Loucy (cell line): ENCODE data around the gene FAM53A.

ENCODE experiments used
- H2AFZ ChIP-seq: fragments of 200-600 bp; sonication (generic); 2 replicates; pipeline ENCODE4 v1.6.0; 2016; ENCODE audit warnings: antibody characterized with exemption, mild to moderate bottlenecking, low read length, moderate library complexity
- H3F3A ChIP-seq: fragments of 200-600 bp; 2 replicates; pipeline ENCODE4 v1.6.0; 2016; ENCODE audit warnings: antibody characterized with exemption, low read depth, mild to moderate bottlenecking
- H3K27me3 ChIP-seq: fragments of 200-600 bp; sonication (generic); 2 replicates; pipeline ENCODE4 v1.6.1; 2014; ENCODE audit warnings: low read length, mild to moderate bottlenecking; ENCODE audit not compliant: insufficient read depth, poor library complexity, severe bottlenecking
- H3K36me3 ChIP-seq: fragments of 200-600 bp; sonication (generic); 2 replicates; pipeline ENCODE4 v1.6.1; 2016; ENCODE audit warnings: low read length; ENCODE audit not compliant: insufficient read depth
- H3K4me1 ChIP-seq: fragments of 200-600 bp; sonication (generic); 2 replicates; pipeline ENCODE4 v1.5.1; 2014; ENCODE audit warnings: low read length, mild to moderate bottlenecking; ENCODE audit not compliant: insufficient read depth, poor library complexity, severe bottlenecking
- H3K4me2 ChIP-seq: fragments of 200-600 bp; sonication (generic); 2 replicates; pipeline ENCODE4 v1.6.0; 2014; ENCODE audit warnings: antibody characterized with exemption, low read length, low read depth, mild to moderate bottlenecking; ENCODE audit not compliant: poor library complexity, severe bottlenecking
- H3K4me3 ChIP-seq: fragments of 200-600 bp; sonication (generic); 2 replicates; pipeline ENCODE4 v1.5.1; 2014; ENCODE audit warnings: low read length, mild to moderate bottlenecking, mixed read lengths; ENCODE audit not compliant: poor library complexity, severe bottlenecking
- H3K79me2 ChIP-seq: fragments of 200-600 bp; sonication (generic); 2 replicates; pipeline ENCODE4 v1.6.1; 2014; ENCODE audit warnings: low read length; ENCODE audit not compliant: insufficient read depth
- H3K9ac ChIP-seq: fragments of 200-600 bp; sonication (generic); 2 replicates; pipeline ENCODE4 v1.6.0; 2014; ENCODE audit warnings: mild to moderate bottlenecking, low read depth, low read length, moderate library complexity; ENCODE audit not compliant: poor library complexity, severe bottlenecking
- H3K9me2 ChIP-seq: fragments of 200-600 bp; sonication (generic); replicated peaks from 2 replicates; pipeline ENCODE4 v1.6.1; 2016; ENCODE audit warnings: low read depth, low read length, mixed read lengths
- H3K9me3 ChIP-seq: fragments of 200-600 bp; sonication (generic); 2 replicates; pipeline ENCODE4 v1.6.1; 2014; ENCODE audit warnings: mild to moderate bottlenecking, antibody characterized with exemption, low read length, low read depth; ENCODE audit not compliant: insufficient read depth
- H4K20me1 ChIP-seq: fragments of 200-600 bp; sonication (generic); 2 replicates; pipeline ENCODE4 v1.6.0; 2014; ENCODE audit warnings: antibody characterized with exemption, low read length, mild to moderate bottlenecking; ENCODE audit not compliant: insufficient read depth, poor library complexity, severe bottlenecking
- EZH2phosphoT487 ChIP-seq: fragments of 200-600 bp; IDR thresholded peaks from 2 replicates; pipeline ENCODE4 v1.6.1; 2018; ENCODE audit warnings: antibody characterized with exemption, mild to moderate bottlenecking, moderate library complexity, borderline replicate concordance
- TF ChIP-seq, protein P1 (sequence below): fragments of 200-600 bp; sonication (generic); conservative IDR thresholded peaks from 2 replicates; pipeline ENCODE4 v1.5.1; 2014; ENCODE audit warnings: mild to moderate bottlenecking, antibody characterized with exemption, low read length

The FAM53A gene

DNA sequence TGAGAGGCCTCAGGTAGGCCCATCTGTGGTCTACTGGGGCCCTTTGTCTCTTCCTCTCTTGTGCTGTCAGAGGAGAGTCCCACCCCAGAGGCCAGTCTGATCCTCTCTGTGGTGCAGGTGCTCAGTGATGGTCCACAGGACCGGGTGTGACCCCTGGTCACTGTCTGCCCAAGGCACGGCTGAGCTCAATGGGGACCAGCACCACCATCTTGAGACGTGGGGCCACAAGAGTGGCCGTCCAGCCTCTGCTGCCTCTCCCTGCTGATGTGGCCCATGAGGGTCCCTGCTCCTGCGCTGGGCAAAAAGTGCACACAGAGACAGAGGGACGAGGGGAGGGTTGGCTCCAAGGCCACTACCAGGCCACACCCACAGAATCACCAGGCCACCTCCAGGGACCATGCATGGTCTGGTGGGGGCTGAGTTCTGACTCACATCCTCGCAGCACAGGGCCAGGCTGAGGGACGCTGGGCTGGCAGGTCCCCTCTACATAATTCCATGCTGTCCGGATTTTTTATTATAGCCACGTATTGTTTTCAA lies 88.3 kb downstream of the FAM53A start:
- Histone ChIP-seq H3K4me2 (no peak overlapping the region), H3F3A (no peaks in the 10 kb centered on the region), H3K27me3 (no peaks in the 10 kb centered on the region), H3K36me3 (no peaks in the 10 kb centered on the region), H4K20me1 (no peaks in the 10 kb centered on the region), H3K4me3 (no peak overlapping the region), H3K79me2 (no peaks in the 10 kb centered on the region), H2AFZ (no peak overlapping the region), H3K9ac (no peak overlapping the region), H3K4me1 (no peaks in the 10 kb centered on the region), H3K9me3 (peaks cover 16% of the 10 kb centered on the region), H3K9me2 (no peaks in the 10 kb centered on the region)
- TF ChIP-seq, protein P1, sequence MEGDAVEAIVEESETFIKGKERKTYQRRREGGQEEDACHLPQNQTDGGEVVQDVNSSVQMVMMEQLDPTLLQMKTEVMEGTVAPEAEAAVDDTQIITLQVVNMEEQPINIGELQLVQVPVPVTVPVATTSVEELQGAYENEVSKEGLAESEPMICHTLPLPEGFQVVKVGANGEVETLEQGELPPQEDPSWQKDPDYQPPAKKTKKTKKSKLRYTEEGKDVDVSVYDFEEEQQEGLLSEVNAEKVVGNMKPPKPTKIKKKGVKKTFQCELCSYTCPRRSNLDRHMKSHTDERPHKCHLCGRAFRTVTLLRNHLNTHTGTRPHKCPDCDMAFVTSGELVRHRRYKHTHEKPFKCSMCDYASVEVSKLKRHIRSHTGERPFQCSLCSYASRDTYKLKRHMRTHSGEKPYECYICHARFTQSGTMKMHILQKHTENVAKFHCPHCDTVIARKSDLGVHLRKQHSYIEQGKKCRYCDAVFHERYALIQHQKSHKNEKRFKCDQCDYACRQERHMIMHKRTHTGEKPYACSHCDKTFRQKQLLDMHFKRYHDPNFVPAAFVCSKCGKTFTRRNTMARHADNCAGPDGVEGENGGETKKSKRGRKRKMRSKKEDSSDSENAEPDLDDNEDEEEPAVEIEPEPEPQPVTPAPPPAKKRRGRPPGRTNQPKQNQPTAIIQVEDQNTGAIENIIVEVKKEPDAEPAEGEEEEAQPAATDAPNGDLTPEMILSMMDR, result no peak
- no peak for TF ChIP-seq EZH2phosphoT487

DNA sequence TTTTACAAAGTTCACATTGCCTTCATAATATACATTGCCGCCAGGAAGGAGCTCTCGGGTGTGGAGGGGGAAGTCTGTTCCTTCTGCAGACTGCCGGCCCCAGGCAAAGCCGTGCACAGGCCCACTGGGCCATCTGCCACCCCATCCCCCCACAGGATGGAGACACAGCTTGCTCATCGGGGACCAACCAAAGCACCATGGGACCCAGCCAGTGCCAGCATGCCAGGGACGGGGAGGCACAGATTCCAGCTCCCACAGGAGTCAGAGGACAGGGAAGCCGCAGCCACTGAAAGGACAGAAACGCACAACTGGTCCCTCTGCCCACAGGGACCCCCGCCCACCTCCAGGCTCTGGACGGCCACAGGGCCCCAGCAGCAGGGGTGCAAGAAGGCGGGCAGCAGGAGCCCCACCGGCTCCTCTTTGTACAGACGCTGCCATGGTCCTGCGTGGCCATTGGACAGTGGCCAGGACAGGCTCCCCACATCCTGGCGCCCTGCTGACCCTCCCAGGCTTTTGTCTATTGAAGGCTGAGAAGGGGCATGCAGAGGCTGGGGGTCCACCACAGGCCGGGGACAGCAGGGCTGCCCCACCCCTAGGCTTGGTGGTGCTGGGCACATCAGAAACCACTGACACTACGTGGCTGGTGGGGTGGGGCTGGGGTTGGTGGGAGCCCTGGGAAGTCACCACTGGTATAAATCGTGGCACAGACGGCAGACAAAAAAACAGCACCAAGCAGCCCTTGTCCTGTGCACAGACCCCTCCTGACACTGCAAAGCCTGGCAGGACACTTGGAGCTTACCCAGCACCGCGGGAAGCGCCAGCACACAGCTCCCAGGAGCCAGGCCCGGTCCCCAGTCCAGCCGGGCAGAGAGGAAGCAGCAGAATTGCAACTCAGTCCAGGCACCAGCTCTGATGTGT lies 89.0 kb downstream of the FAM53A start:
- no peaks in the 10 kb centered on the region for H3K4me1 ChIP-seq
- no peaks in the 10 kb centered on the region for H3K36me3 ChIP-seq

DNA sequence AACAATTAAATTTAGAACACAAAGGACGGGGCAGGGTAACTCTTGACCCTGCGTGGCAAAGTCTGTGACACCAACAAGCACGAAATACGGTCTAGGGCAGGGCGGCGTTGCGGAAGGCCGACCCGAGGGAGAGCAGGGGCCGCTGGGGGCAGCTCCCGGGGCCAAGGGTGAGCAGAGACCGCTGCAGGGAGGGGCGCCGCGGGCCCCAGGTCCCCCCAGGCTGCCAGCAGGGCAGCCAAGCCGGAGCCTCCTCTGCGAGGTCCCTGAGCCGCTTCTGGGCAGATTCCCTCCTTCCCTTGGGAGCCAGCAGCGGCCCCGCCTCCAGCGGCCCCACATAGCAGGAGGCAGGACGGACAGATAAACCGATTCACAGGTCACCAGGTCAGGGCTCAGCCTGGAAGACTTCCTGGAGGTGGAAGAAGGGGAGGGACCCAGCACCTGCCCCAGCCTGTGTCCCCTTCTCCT lies 90.2 kb downstream of the FAM53A start:
- Histone ChIP-seq H3K4me1 (no peaks in the 10 kb centered on the region), H3F3A (no peaks in the 10 kb centered on the region), H2AFZ (no peak overlapping the region), H3K36me3 (no peaks in the 10 kb centered on the region), H3K4me2 (no peak overlapping the region), H3K79me2 (no peaks in the 10 kb centered on the region), H3K27me3 (no peaks in the 10 kb centered on the region), H3K9me2 (no peaks in the 10 kb centered on the region), H4K20me1 (no peaks in the 10 kb centered on the region), H3K9me3 (peaks cover 16% of the 10 kb centered on the region), H3K9ac (no peak overlapping the region), H3K4me3 (no peak overlapping the region)
- TF ChIP-seq EZH2phosphoT487, result no peak
- TF ChIP-seq, protein P1, result no peak

More for the DNA sequence above, 89.0 kb downstream of the FAM53A start:
- Histone ChIP-seq H3K79me2 (no peaks in the 10 kb centered on the region), H3K9ac (no peak overlapping the region), H3F3A (no peaks in the 10 kb centered on the region), H3K27me3 (no peaks in the 10 kb centered on the region), H3K4me3 (no peak overlapping the region), H3K9me3 (peaks cover 16% of the 10 kb centered on the region), H3K4me2 (no peak overlapping the region), H2AFZ (no peak overlapping the region), H3K9me2 (no peaks in the 10 kb centered on the region), H4K20me1 (no peaks in the 10 kb centered on the region)
- TF ChIP-seq EZH2phosphoT487, result no peak
- TF ChIP-seq, protein P1, result no peak
